ENCODE data around the gene CDCA3.
"Not testable (repeated sequence)": the region's sequence is repeated elsewhere in the genome, so short reads cannot be mapped to it uniquely, and the experiment has no call there.

The CDCA3 gene

DNA sequence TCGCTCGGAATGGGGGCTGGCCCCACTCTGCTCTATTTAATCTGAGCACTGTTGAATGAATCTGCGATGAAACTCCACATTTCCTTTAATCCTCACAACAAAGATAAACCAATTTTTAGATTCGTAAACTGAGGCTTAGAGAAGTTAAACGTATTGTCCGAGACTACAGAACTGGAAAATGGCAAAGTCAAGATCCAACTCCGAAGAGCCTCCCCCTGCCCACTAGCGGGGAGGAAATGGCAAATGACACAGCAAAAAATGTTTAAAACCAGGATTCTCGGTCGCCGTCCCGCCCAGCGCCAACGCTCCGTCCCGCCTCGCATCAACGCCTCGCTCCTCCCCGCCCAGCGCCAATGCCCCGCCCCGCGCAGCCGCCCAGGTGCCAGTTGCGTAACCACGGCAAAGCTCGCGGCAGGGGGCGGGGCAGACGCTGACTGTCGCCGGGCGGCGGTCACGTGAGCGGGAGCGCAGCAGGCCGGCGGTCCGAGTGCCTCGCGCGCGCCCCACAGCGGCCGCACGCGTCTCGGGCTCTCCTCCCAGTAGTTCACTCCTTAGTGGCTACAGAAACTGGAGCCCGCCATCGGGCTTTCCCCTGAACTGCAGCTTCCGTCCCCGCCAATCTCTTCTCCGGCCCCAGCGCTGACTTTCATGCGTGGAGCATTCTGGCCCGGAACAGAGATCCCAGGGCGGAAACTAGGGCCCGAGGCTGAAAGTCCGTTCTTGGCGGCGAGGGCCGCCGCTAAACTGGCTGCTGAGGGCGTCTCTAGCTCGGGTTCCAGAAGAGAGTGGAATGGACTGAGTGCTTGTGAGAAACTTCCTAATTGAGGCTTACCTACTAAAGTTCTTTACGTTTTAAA lies 39.9 kb upstream of the CDCA3 start:
- H3K4me3 ChIP-seq (replicated peaks; ENCODE audit: low read depth, low read length) = peak overlapping the region; percentile 45
- TF ChIP-seq, protein P1, sequence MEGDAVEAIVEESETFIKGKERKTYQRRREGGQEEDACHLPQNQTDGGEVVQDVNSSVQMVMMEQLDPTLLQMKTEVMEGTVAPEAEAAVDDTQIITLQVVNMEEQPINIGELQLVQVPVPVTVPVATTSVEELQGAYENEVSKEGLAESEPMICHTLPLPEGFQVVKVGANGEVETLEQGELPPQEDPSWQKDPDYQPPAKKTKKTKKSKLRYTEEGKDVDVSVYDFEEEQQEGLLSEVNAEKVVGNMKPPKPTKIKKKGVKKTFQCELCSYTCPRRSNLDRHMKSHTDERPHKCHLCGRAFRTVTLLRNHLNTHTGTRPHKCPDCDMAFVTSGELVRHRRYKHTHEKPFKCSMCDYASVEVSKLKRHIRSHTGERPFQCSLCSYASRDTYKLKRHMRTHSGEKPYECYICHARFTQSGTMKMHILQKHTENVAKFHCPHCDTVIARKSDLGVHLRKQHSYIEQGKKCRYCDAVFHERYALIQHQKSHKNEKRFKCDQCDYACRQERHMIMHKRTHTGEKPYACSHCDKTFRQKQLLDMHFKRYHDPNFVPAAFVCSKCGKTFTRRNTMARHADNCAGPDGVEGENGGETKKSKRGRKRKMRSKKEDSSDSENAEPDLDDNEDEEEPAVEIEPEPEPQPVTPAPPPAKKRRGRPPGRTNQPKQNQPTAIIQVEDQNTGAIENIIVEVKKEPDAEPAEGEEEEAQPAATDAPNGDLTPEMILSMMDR (IDR thresholded peaks at IDR 0.05; ENCODE audit: low read depth, low read length, missing control alignments) = peak; percentile 72
- DNase-seq (ENCODE audit: extremely low read depth, low read depth) = peak; percentile 81

DNA sequence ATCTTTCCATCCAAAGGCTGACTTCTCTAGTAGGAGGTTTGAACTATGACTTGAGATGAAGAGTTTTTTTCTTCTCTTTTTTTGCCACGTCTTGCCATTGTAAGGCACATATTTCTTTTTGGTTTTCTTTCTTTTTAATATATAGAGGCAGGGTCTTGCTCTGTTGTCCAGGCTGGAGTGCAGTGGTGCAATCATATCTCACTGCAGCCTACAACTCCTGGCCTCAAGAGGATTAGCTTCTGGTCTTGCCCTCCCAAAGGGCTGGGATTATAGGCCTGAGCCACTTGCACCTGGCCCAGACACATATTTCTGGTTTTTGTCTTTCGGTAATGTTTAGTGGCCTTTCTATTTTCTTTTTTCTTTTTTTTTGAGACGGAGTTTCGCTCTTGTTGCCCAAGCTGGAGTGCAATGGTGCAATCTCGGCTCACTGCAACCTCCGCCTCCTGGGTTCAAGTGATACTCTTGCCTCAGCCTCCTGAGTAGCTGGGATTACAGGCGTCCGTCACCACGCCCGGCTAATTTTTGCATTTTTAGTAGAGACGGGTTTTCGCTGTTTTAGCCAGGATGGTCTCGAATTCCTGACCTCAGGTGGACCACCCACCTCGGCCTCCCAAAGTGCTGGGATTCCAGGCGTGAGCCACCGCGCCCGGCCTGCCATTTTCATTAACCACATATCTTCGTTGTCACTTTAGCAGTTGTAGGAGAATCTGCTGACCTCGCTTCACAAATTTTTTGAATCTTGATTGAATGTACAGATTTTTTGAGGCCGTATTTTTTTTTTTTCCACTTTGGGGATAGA lies 38.9 kb upstream of the CDCA3 start:
- H3K4me3 ChIP-seq (replicated peaks; ENCODE audit: low read depth, low read length) = not testable (repeated sequence)

DNA sequence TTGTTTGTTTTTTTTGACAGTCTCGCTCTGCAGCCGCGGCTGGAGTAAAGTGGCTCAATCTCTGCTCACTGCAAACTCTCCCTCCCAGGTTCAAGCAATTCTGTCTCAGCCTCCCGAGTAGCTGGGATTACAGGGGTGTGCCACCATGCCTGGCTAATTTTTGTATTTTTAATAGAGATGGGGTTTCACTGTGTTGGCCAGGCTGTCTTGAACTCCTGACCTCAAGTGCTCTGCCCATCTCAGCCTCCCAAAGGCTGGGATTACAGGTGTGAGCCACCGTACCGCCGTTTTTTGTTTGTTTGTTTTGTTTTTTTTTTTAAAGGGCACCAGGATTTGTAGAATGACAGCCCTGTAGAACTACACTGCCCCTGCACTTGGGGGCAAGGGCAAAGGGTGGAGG lies 37.7 kb upstream of the CDCA3 start:
- H3K4me3 ChIP-seq (replicated peaks; ENCODE audit: low read depth, low read length) = not testable (repeated sequence)

More for the DNA sequence above, 38.9 kb upstream of the CDCA3 start:
- not testable (repeated sequence) for DNase-seq (ENCODE audit: extremely low read depth, low read depth)

DNA sequence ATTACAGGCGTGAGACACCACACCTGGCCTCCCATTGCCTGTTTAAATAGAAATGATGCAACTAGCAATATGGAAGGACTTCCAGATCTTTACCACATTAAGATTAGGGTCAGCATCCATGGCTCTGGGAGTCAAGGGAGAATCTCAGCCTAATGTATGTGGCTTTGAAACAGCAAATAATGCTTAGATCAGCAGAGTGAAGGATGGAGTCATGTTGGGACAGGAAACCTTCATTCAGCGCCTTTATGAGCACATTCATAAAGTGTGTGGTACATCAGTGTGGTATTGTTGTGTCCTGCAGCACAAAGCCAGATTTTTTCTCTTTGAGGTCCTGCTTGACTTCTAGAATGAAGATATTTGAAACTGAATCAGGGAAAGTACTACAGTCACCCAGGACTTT lies 37.3 kb upstream of the CDCA3 start:
- no peak overlapping the region for H3K4me3 ChIP-seq (replicated peaks; ENCODE audit: low read depth, low read length)
- TF ChIP-seq, protein P1 (IDR thresholded peaks at IDR 0.05; ENCODE audit: low read depth, low read length, missing control alignments) = no peak
- DNase-seq (ENCODE audit: extremely low read depth, low read depth) = no peak

More for the DNA sequence above, 37.7 kb upstream of the CDCA3 start:
- not testable (repeated sequence) for DNase-seq (ENCODE audit: extremely low read depth, low read depth)

DNA sequence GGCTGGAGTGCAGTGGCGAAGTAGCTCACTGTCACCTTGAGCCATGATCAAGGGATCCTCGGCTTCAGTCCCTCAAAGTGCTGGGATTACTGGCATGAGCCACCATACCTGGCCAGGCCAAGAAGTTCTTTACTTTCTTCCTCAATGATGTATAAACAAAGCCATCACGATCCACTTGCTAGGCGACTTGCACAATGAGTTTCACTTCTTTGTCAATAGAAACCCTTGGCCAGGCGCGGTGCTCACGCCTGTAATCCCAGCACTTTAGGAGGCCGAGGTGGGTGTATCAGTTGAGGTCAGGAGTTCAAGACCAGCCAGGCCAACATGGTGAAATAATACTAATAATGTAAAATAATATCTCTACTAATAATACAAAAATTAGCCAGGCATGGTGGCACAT lies 36.4 kb upstream of the CDCA3 start:
- no peak overlapping the region for H3K4me3 ChIP-seq (replicated peaks; ENCODE audit: low read depth, low read length)
- DNase-seq (ENCODE audit: extremely low read depth, low read depth) = no peak
- TF ChIP-seq, protein P1 (IDR thresholded peaks at IDR 0.05; ENCODE audit: low read depth, low read length, missing control alignments) = no peak

DNA sequence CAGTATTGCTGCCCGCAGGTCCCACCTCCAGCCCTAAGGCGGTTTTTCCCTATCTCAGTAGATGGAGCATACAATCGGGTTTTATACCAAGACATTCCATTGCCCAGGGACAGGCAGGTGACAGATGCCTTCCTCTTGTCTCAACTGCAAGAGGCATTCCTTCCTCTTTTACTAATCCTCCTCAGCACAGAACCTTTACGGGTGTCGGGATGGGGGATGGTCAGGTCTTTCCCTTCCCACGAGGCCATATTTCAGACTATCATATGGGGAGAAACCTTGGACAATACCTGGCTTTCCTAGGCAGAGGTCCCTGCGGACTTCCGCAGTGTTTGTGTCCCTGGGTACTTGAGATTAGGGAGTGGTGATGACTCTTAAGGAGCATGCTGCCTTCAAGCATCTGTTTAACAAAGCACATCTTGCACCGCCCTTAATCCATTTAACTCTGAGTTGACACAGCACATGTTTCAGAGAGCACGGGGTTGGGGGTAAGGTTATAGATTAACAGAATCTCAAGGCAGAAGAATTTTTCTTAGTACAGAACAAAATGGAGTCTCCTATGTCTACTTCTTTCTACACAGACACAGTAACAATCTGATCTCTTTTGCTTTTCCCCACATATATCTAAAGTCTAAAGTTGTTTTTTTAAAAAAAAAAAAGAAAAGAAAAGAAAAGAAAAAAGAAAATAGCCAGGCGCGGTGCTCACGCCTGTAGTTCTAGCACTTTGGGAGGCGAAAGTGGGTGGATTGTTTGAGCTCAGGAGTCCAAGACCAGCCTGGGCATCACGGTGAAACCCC lies 35.3 kb upstream of the CDCA3 start:
- H3K4me3 ChIP-seq (replicated peaks; ENCODE audit: low read depth, low read length); DNase-seq (ENCODE audit: extremely low read depth, low read depth): not testable (repeated sequence)

DNA sequence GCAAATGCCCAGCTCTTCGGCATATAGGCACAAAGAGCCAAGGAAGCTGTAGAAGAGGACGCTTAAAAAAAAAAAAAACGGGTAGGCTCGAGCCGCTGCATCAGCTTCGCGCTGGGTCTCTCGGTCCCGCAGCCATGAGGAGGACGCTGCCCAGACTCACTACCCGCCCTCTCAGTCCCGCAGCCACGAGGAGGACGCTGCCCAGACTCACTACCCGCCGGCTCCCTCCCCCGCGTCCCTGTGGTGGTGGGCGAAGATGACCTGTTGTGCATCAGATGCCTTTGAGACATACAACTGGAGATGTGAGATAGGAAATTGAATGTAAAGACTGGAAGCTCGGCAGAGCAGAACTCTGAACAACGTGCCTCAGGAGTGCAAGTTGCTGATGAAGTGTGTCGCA lies 33.5 kb upstream of the CDCA3 start:
- no peak overlapping the region for H3K4me3 ChIP-seq (replicated peaks; ENCODE audit: low read depth, low read length)
- no peak for DNase-seq (ENCODE audit: extremely low read depth, low read depth)
- TF ChIP-seq, protein P1 (IDR thresholded peaks at IDR 0.05; ENCODE audit: low read depth, low read length, missing control alignments) = no peak

DNA sequence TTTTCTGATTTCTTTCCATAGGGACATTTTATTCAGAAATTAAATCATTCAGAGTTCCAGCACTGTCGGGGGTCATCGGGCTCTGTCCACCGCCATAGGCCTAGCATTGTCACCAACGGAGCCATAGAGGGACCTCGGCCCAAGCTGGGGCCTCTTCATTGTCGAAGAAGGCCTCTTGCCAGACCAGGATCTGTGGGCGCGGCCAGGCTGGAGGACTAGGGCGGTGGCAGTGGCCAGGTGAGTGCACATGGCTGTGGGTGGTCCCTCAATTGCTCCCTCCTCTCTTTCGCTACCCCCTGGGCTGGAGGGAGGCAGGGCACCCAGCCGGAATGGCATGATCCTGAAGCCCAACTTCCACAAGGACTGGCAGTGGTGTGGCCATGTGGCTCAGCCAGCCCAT lies 32.6 kb upstream of the CDCA3 start:
- TF ChIP-seq, protein P1 (IDR thresholded peaks at IDR 0.05; ENCODE audit: low read depth, low read length, missing control alignments) = no peak
- DNase-seq (ENCODE audit: extremely low read depth, low read depth) = no peak
- no peak overlapping the region for H3K4me3 ChIP-seq (replicated peaks; ENCODE audit: low read depth, low read length)

Measured in HFF-Myc (cell line).